Heart left ventricle (tissue), 13 donors: ENCODE results near the gene ASRGL1.

Source experiments
- POLR2A ChIP-seq, 2 donors: fragments of 450-650 bp; IDR thresholded peaks; one replicate each; pipeline ENCODE4 v1.6.1; 2017; ENCODE audit warnings: antibody characterized with exemption in 2 of 2, mild to moderate bottlenecking in 2 of 2, moderate library complexity in 2 of 2
- TF ChIP-seq, protein P1 (sequence below), 12 donors: fragments of 200-600 bp; sonication (generic) in 4 of 12; IDR thresholded peaks; one replicate each; pipeline versions ENCODE4 v1.5.0 to v1.8.0; 2018 to 2022; ENCODE audit warnings: antibody characterized with exemption in 12 of 12, mild to moderate bottlenecking in 5 of 12
- donor health status: ischemic (EF 13 %, LVEDD 7.1; RV severe dilation, severe dysfunction).
- donor health status: DM: no; HTN: yes; CAD: no.
- donor health status: DM: no; HTN: no; CAD: no.
- donor health status: ischemic (EF 25% LVEDD 6.9; RV normal size, moderate dysfunction).
- donor health status: ischemic (EF 25% LVEDD 5.7; RV mildly dilated, moderate dysfunction).
- donor health status: ischemic (EF 35%, LVEDD 5.7; RV mildly dilated, moderate dysfunction).
- donor health status: nonischemic (EF 11% LVEDD 7.7; RV severe dilation, severe dysfunction).
- donor health status: DM: yes; HTN: yes; CAD: no.
- donor health status: PGD.
- donor health status: ischemic (EF 29% LVEDD 5.4; RV normal size, mild dysfunction).
- donor health status: nonischemic (EF 23%, LVEDD 6.1; RV moderate dilation, normal function).

- TF ChIP-seq, protein P1, sequence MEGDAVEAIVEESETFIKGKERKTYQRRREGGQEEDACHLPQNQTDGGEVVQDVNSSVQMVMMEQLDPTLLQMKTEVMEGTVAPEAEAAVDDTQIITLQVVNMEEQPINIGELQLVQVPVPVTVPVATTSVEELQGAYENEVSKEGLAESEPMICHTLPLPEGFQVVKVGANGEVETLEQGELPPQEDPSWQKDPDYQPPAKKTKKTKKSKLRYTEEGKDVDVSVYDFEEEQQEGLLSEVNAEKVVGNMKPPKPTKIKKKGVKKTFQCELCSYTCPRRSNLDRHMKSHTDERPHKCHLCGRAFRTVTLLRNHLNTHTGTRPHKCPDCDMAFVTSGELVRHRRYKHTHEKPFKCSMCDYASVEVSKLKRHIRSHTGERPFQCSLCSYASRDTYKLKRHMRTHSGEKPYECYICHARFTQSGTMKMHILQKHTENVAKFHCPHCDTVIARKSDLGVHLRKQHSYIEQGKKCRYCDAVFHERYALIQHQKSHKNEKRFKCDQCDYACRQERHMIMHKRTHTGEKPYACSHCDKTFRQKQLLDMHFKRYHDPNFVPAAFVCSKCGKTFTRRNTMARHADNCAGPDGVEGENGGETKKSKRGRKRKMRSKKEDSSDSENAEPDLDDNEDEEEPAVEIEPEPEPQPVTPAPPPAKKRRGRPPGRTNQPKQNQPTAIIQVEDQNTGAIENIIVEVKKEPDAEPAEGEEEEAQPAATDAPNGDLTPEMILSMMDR (IDR thresholded peaks at IDR 0.05), result no peak
- TF ChIP-seq POLR2A (IDR thresholded peaks at IDR 0.05), result no peak
Measured at GRCh38 chr11:62418733-62419132, 81.5 kb downstream of the ASRGL1 start, which contains the start of gene SCGB1A1.
